ENCODE data around the gene ITPR2.

ITPR2 gene

GRCh38 chr12:26801486-26801885 lies 31.5 kb downstream of the ITPR2 start:
- TF ChIP-seq CTCF (IDR thresholded peaks at IDR 0.05), result no peak

- TF ChIP-seq CTCF (IDR thresholded peaks at IDR 0.05), result no peak
Observed at GRCh38 chr12:26800858-26801257, 32.1 kb downstream of the ITPR2 start.

- TF ChIP-seq CTCF (IDR thresholded peaks at IDR 0.05), result no peak
Observed at GRCh38 chr12:26800347-26800746, 32.6 kb downstream of the ITPR2 start.

- no peak for TF ChIP-seq CTCF (IDR thresholded peaks at IDR 0.05)
Observed at GRCh38 chr12:26799741-26800140, 33.3 kb downstream of the ITPR2 start.

- no peak for TF ChIP-seq CTCF (IDR thresholded peaks at IDR 0.05)
Observed at GRCh38 chr12:26798640-26799039, 34.4 kb downstream of the ITPR2 start.

GRCh38 chr12:26798023-26798422 lies 35.0 kb downstream of the ITPR2 start:
- no peak for TF ChIP-seq CTCF (IDR thresholded peaks at IDR 0.05)

- TF ChIP-seq CTCF (IDR thresholded peaks at IDR 0.05), result no peak
Observed at GRCh38 chr12:26795910-26796309, 37.1 kb downstream of the ITPR2 start.

- TF ChIP-seq CTCF (IDR thresholded peaks at IDR 0.05), result no peak
Observed at GRCh38 chr12:26791301-26791791, 41.6 kb downstream of the ITPR2 start.

Data from LNCAP (cell line).